ENCODE results near the gene COL19A1. TPM values are rescaled to one million over a fixed set of nuclear protein-coding genes. Genes with fewer than 3 reads are reported as not detected.

COL19A1 gene
- polyA plus RNA-seq, 1 of the 3 experiments (the other 2 are of a cell fraction), result 0.15 TPM

- Histone ChIP-seq H3K4me2 (no peak overlapping the region), H3K27ac (ENCODE audit: low read depth in 2 of 2, low read length in 1 of 2) (peak overlapping the region in 1 of 2 experiments; percentile 40; a peak in 2 of 4 replicates), H3F3A (replicated peaks; ENCODE audit: insufficient read depth) (no peaks in the 10 kb centered on the region), H3K4me1 (ENCODE audit: control insufficient read depth in 1 of 2, insufficient read depth in 2 of 2, low read depth in 1 of 2, low read length in 1 of 2) (0 out of 4 replicates have a peak, but pooled peaks cover 0 to 4% of the 10 kb centered on the region in 2 experiments), H3K36me3 (replicated peaks in 1 of 2; ENCODE audit: control insufficient read depth in 1 of 2, insufficient read depth in 2 of 2, low read length in 1 of 2) (no peaks in the 10 kb centered on the region), H3K4me3 (ENCODE audit: low read depth in 2 of 2, low read length in 1 of 2) (no peak overlapping the region), H3K9me2 (no peaks in the 10 kb centered on the region), H2AFZ (ENCODE audit: low read depth) (no peak overlapping the region), H3K9ac (no peak overlapping the region), H3K79me2 (ENCODE audit: insufficient read depth) (no peaks in the 10 kb centered on the region), H4K20me1 (ENCODE audit: insufficient read depth) (no peaks in the 10 kb centered on the region), H3K27me3 (ENCODE audit: insufficient read depth) (no peaks in the 10 kb centered on the region), H3K9me3 (no peaks in the 10 kb centered on the region)
- no peak for TF ChIP-seq MEF2A (IDR thresholded peaks at IDR 0.05; ENCODE audit: borderline replicate concordance, low read depth)
- TF ChIP-seq SIN3A (IDR thresholded peaks at IDR 0.05; ENCODE audit: borderline replicate concordance, low read depth, low read length), result no peak
- no peak for TF ChIP-seq USF1 (IDR thresholded peaks at IDR 0.05; ENCODE audit: borderline replicate concordance, low read depth)
- no peak for TF ChIP-seq TAF1 (IDR thresholded peaks at IDR 0.05; ENCODE audit: borderline replicate concordance, low read depth, low read length)
- ChIA-PET CTCF (no interaction called here), POLR2A (no interaction called here)
- WGBS (ENCODE audit: low lambda C conversion rate), result 61% methylated on average over 2 of the region's 2 CpGs
- no peak for DNase-seq
These were observed 314.0 kb downstream of the COL19A1 start for GRCh38 chr6:70180183-70180900.

- no peak overlapping the region for H3K4me2 ChIP-seq
- H2AFZ ChIP-seq (ENCODE audit: low read depth), result no peak overlapping the region
- H4K20me1 ChIP-seq (ENCODE audit: insufficient read depth), result no peaks in the 10 kb centered on the region
- DNase-seq, result no peak
- H3K27me3 ChIP-seq (ENCODE audit: insufficient read depth), result no peaks in the 10 kb centered on the region
- H3K9ac ChIP-seq, result no peak overlapping the region
- ChIA-PET POLR2A (no interaction called here), CTCF (no interaction called here)
- no peaks in the 10 kb centered on the region for H3K9me3 ChIP-seq
- no peaks in the 10 kb centered on the region for H3K36me3 ChIP-seq (replicated peaks in 1 of 2; ENCODE audit: control insufficient read depth in 1 of 2, insufficient read depth in 2 of 2, low read length in 1 of 2)
- no peak overlapping the region for H3K4me3 ChIP-seq (ENCODE audit: low read depth in 2 of 2, low read length in 1 of 2)
- H3K9me2 ChIP-seq, result no peaks in the 10 kb centered on the region
- H3K27ac ChIP-seq (ENCODE audit: low read depth in 2 of 2, low read length in 1 of 2), result peak overlapping the region in 1 of 2 experiments; percentile 40; a peak in 2 of 4 replicates
- 0 out of 4 replicates have a peak, but pooled peaks cover 0 to 4% of the 10 kb centered on the region in 2 experiments for H3K4me1 ChIP-seq (ENCODE audit: control insufficient read depth in 1 of 2, insufficient read depth in 2 of 2, low read depth in 1 of 2, low read length in 1 of 2)
- no peaks in the 10 kb centered on the region for H3K79me2 ChIP-seq (ENCODE audit: insufficient read depth)
- WGBS (ENCODE audit: low lambda C conversion rate), result 0% methylated on average over 1 of the region's 1 CpG
- no peaks in the 10 kb centered on the region for H3F3A ChIP-seq (replicated peaks; ENCODE audit: insufficient read depth)
- TF ChIP-seq CTCF (IDR thresholded peaks at IDR 0.05), result no peak
- TF ChIP-seq SMC3 (IDR thresholded peaks at IDR 0.05; ENCODE audit: low read depth, low read length), result no peak
- TF ChIP-seq USF2 (IDR thresholded peaks at IDR 0.05; ENCODE audit: borderline replicate concordance, low read depth, low read length), result no peak
- no peak for TF ChIP-seq JUND (IDR thresholded peaks at IDR 0.05)
- no peak for TF ChIP-seq IRF3 (IDR thresholded peaks at IDR 0.05; ENCODE audit: low read depth, low read length)
- TF ChIP-seq MEF2A (IDR thresholded peaks at IDR 0.05; ENCODE audit: borderline replicate concordance, low read depth), result no peak
- no peak for TF ChIP-seq MAX (IDR thresholded peaks at IDR 0.05; ENCODE audit: low read depth)
- TF ChIP-seq GABPA (IDR thresholded peaks at IDR 0.05; ENCODE audit: low read depth), result no peak
- TF ChIP-seq FOSL2 (IDR thresholded peaks at IDR 0.05; ENCODE audit: borderline replicate concordance, low read depth), result no peak
- TF ChIP-seq ELF1 (IDR thresholded peaks at IDR 0.05), result no peak
- no peak for TF ChIP-seq REST (IDR thresholded peaks at IDR 0.05; ENCODE audit: low read depth, low read length)
- TF ChIP-seq GATA2 (CRISPR knock-in tag; IDR thresholded peaks at IDR 0.05), result no peak
- TF ChIP-seq CHD2 (IDR thresholded peaks at IDR 0.05; ENCODE audit: low read length, partially characterized antibody), result no peak
- TF ChIP-seq FOXM1 (IDR thresholded peaks at IDR 0.05; ENCODE audit: low read depth), result no peak
These were observed 314.7 kb downstream of the COL19A1 start for GRCh38 chr6:70180901-70181599.

All from SK-N-SH (cell line).